ENCODE results near the gene SSH3. TPM values are rescaled to one million over a fixed set of nuclear protein-coding genes. Genes with fewer than 3 reads are reported as not detected.

The SSH3 gene
- total RNA-seq, 2 experiments from 2014 or later = 9.2 to 18.5 TPM

DNA sequence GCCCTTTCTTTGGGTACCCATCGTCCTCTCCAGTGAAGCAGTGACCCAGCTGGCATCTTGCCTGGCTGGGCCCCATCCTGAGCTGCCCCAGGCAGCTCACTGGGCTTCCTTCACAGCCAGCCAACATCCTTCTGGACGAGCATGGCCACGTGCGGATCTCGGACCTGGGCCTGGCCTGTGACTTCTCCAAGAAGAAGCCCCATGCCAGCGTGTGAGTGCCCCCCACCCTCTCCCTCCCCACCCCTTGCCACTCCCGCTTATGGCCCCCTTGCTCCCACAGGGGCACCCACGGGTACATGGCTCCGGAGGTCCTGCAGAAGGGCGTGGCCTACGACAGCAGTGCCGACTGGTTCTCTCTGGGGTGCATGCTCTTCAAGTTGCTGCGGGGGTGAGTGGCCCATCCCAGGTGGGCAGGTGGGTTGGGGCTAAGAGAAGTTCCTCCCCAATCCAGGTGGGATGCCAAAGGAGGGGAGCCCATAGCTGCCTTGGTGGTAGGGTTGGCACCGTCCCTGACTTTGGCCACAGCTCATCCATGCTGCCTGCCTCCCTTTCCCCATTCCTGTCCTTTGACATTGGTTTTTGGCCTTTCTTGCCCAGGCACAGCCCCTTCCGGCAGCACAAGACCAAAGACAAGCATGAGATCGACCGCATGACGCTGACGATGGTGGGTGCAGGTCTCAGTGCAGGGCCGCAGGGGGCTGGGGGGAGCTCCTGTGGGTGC, 21.0 kb upstream of the SSH3 start:
- Histone ChIP-seq H3K4me3 (ENCODE audit: low read depth, low read length, poor library complexity, severe bottlenecking) (no peak overlapping the region), H3K4me1 (ENCODE audit: insufficient read depth, low read length, poor library complexity, severe bottlenecking) (peaks cover 34% of the 10 kb centered on the region), H3K9me2 (ENCODE audit: insufficient read depth, low read length) (no peaks in the 10 kb centered on the region), H3K36me3 (ENCODE audit: insufficient read depth, low read length) (peaks cover 97% of the 10 kb centered on the region), H3K27ac (ENCODE audit: low read depth, low read length, poor library complexity, severe bottlenecking) (no peak overlapping the region), H3K4me2 (ENCODE audit: low read length) (no peak overlapping the region), H3K79me2 (ENCODE audit: insufficient read depth, low read depth, low read length) (peaks cover 25% of the 10 kb centered on the region; the same call in 1 of the 2 replicates), H4K20me1 (ENCODE audit: insufficient read depth, low read length) (no peaks in the 10 kb centered on the region), H3K9me3 (ENCODE audit: low read length) (no peaks in the 10 kb centered on the region), H2AFZ (ENCODE audit: low read length) (no peak overlapping the region)
- CTCF ChIA-PET (ENCODE audit: unreplicated experiment) = no interaction called here
- POLR2A ChIA-PET = interaction anchor here (1.2 kb wide), 1 partner anchor 35 kb away, joined by 3 read pairs; no protein-coding TSS in a partner anchor
- intact Hi-C loops (cut with micrococcal nuclease; ENCODE audit: unreplicated experiment) = no loop called here
- DNase-seq (ENCODE audit: low spot score) = no peak
- TF ChIP-seq, protein P1, sequence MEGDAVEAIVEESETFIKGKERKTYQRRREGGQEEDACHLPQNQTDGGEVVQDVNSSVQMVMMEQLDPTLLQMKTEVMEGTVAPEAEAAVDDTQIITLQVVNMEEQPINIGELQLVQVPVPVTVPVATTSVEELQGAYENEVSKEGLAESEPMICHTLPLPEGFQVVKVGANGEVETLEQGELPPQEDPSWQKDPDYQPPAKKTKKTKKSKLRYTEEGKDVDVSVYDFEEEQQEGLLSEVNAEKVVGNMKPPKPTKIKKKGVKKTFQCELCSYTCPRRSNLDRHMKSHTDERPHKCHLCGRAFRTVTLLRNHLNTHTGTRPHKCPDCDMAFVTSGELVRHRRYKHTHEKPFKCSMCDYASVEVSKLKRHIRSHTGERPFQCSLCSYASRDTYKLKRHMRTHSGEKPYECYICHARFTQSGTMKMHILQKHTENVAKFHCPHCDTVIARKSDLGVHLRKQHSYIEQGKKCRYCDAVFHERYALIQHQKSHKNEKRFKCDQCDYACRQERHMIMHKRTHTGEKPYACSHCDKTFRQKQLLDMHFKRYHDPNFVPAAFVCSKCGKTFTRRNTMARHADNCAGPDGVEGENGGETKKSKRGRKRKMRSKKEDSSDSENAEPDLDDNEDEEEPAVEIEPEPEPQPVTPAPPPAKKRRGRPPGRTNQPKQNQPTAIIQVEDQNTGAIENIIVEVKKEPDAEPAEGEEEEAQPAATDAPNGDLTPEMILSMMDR (conservative IDR thresholded peaks at IDR 0.05; ENCODE audit: low read length) = no peak
- TF ChIP-seq EZH2phosphoT487 (IDR thresholded peaks at IDR 0.05; ENCODE audit: borderline replicate concordance, low read depth, low read length) = no peak
- BruUV-seq (replicated peaks) = no TSS peak

DNA sequence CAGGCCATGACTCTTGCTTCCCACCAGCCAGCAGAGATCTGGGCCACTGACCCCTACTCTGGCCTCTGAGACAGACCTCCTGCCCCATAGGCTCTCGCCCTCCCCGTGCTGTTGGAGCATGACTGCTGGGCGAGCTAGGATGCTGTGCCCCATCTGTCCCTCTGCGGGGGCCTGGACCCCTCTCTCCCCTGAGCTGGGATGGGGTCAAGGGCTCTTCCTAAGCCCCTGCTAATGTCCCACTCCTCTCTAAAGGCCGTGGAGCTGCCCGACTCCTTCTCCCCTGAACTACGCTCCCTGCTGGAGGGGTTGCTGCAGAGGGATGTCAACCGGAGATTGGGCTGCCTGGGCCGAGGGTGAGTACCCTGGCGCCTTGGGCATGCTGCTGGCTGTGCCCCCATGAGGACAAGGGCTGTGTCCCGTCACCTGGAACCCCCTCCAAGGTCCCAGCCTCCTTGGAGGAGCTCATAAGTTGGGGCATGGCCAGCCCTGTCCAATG, 20.4 kb upstream of the SSH3 start:
- Histone ChIP-seq H3K4me2 (ENCODE audit: low read length) (no peak overlapping the region), H3K9me2 (ENCODE audit: insufficient read depth, low read length) (no peaks in the 10 kb centered on the region), H3K79me2 (ENCODE audit: insufficient read depth, low read depth, low read length) (peaks cover 22% of the 10 kb centered on the region; the same call in 1 of the 2 replicates), H3K9me3 (ENCODE audit: low read length) (no peaks in the 10 kb centered on the region), H3K27ac (ENCODE audit: low read depth, low read length, poor library complexity, severe bottlenecking) (no peak overlapping the region), H2AFZ (ENCODE audit: low read length) (no peak overlapping the region), H3K36me3 (ENCODE audit: insufficient read depth, low read length) (peaks cover 99% of the 10 kb centered on the region), H3K4me3 (ENCODE audit: low read depth, low read length, poor library complexity, severe bottlenecking) (no peak overlapping the region), H4K20me1 (ENCODE audit: insufficient read depth, low read length) (no peaks in the 10 kb centered on the region), H3K4me1 (ENCODE audit: insufficient read depth, low read length, poor library complexity, severe bottlenecking) (peaks cover 35% of the 10 kb centered on the region)
- DNase-seq (ENCODE audit: low spot score) = no peak
- POLR2A ChIA-PET = no interaction called here
- BruUV-seq (replicated peaks) = no TSS peak
- intact Hi-C loops (cut with micrococcal nuclease; ENCODE audit: unreplicated experiment) = no loop called here
- CTCF ChIA-PET (ENCODE audit: unreplicated experiment) = no interaction called here
- no peak for TF ChIP-seq EZH2phosphoT487 (IDR thresholded peaks at IDR 0.05; ENCODE audit: borderline replicate concordance, low read depth, low read length)

DNA sequence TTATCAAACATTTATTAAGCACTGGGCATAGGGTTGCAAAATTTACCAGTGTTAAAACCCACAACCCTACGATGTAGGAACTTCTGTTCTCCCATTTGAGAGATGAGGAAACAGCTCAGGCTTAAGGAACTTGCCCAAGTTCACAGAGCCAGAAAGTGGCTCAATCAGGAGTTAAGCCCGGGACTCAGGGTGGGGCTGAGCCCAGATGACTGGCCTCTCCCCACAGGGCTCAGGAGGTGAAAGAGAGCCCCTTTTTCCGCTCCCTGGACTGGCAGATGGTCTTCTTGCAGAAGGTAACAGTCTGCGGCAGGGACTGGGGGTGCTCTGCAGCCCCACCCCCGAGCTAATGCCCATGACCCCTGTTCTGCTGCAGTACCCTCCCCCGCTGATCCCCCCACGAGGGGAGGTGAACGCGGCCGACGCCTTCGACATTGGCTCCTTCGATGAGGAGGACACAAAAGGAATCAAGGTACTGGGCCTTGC, 19.8 kb upstream of the SSH3 start:
- Histone ChIP-seq H3K4me1 (ENCODE audit: insufficient read depth, low read length, poor library complexity, severe bottlenecking) (peaks cover 33% of the 10 kb centered on the region), H3K9me2 (ENCODE audit: insufficient read depth, low read length) (no peaks in the 10 kb centered on the region), H2AFZ (ENCODE audit: low read length) (no peak overlapping the region), H3K79me2 (ENCODE audit: insufficient read depth, low read depth, low read length) (peaks cover 16% of the 10 kb centered on the region; the same call in 1 of the 2 replicates), H4K20me1 (ENCODE audit: insufficient read depth, low read length) (no peaks in the 10 kb centered on the region), H3K4me2 (ENCODE audit: low read length) (no peak overlapping the region), H3K4me3 (ENCODE audit: low read depth, low read length, poor library complexity, severe bottlenecking) (no peak overlapping the region), H3K36me3 (ENCODE audit: insufficient read depth, low read length) (peaks cover 93% of the 10 kb centered on the region), H3K27ac (ENCODE audit: low read depth, low read length, poor library complexity, severe bottlenecking) (no peak overlapping the region), H3K9me3 (ENCODE audit: low read length) (no peaks in the 10 kb centered on the region)
- TF ChIP-seq, protein P1 (conservative IDR thresholded peaks at IDR 0.05; ENCODE audit: low read length) = no peak
- no peak for TF ChIP-seq EZH2phosphoT487 (IDR thresholded peaks at IDR 0.05; ENCODE audit: borderline replicate concordance, low read depth, low read length)
- no TSS peak for BruUV-seq (replicated peaks)
- intact Hi-C loops (cut with micrococcal nuclease; ENCODE audit: unreplicated experiment) = no loop called here
- ChIA-PET CTCF (ENCODE audit: unreplicated experiment) (no interaction called here), POLR2A (no interaction called here)
- DNase-seq (ENCODE audit: low spot score) = no peak

Data from OCI-LY7 (cell line).